22Rv1 (cell line): ENCODE measurements around the gene DCP1B.

Source experiments
- CTCF ChIP-seq: fragments of 450-650 bp; IDR thresholded peaks from 2 replicates; pipeline ENCODE4 v1.5.1; 2017; ENCODE audit warnings: mild to moderate bottlenecking
- ZFX ChIP-seq: fragments of 450-650 bp; IDR thresholded peaks from 2 replicates; pipeline ENCODE4 v1.6.1; 2017; ENCODE audit warnings: antibody characterized with exemption, borderline replicate concordance

GRCh38 chr12:1912580-1913376 lies 91.5 kb downstream of the DCP1B start:
- TF ChIP-seq CTCF, result no peak
- TF ChIP-seq ZFX, result no peak
